Globus pallidus (tissue), 1 donor: ENCODE measurements around the gene GNG11.
"Not testable (repeated sequence)": the region's sequence is repeated elsewhere in the genome, so short reads cannot be mapped to it uniquely, and the experiment has no call there.

ENCODE experiments used
- DNase-seq: peaks from one replicate; pipeline ENCODE4 v3.0.0-alpha.2; 2015; ENCODE audit warnings: low spot score

GNG11 gene

GRCh38 chr7:93921607-93922566 is at the start of gene GNG11:
Gene GNG11, plus strand, starts transcription at chr7:93921735. Its CDS starts 403 bp downstream, at chr7:93922138.
- peak; percentile 49 for DNase-seq

GRCh38 chr7:93873998-93874574 is 47.4 kb upstream of the GNG11 start:
- DNase-seq, result no peak

- DNase-seq, result no peak
Measured at GRCh38 chr7:93877742-93878141, 43.8 kb upstream of the GNG11 start.

- DNase-seq, result no peak
Measured at GRCh38 chr7:93879356-93879755, 42.2 kb upstream of the GNG11 start.

GRCh38 chr7:93882468-93882867 is 39.1 kb upstream of the GNG11 start:
- DNase-seq, result no peak

- DNase-seq, result no peak
Measured at GRCh38 chr7:93883078-93883916, 38.2 kb upstream of the GNG11 start.

GRCh38 chr7:93883917-93884345 is 37.6 kb upstream of the GNG11 start:
- no peak for DNase-seq

- no peak for DNase-seq
Measured at GRCh38 chr7:93884541-93884940, 37.0 kb upstream of the GNG11 start.

- no peak for DNase-seq
Measured at GRCh38 chr7:93889261-93889660, 32.3 kb upstream of the GNG11 start.

- no peak for DNase-seq
Measured at GRCh38 chr7:93890041-93890463, 31.5 kb upstream of the GNG11 start.

- DNase-seq, result no peak
Measured at GRCh38 chr7:93890464-93891068, 31.0 kb upstream of the GNG11 start, which contains the start of gene TFPI2. Gene TFPI2, minus strand, starts transcription at chr7:93890753. Its CDS starts 75 bp downstream, at chr7:93890678.

GRCh38 chr7:93894426-93894825 is 27.1 kb upstream of the GNG11 start:
- no peak for DNase-seq

GRCh38 chr7:93894966-93895640 is 26.4 kb upstream of the GNG11 start:
- DNase-seq, result no peak

GRCh38 chr7:93895859-93896600 is 25.5 kb upstream of the GNG11 start:
- no peak for DNase-seq

GRCh38 chr7:93897680-93898079 is 23.9 kb upstream of the GNG11 start:
- no peak for DNase-seq

GRCh38 chr7:93902777-93903423 is 18.6 kb upstream of the GNG11 start:
- peak; percentile 20 for DNase-seq

GRCh38 chr7:93906267-93906666 is 15.3 kb upstream of the GNG11 start, which contains the start of gene GNGT1:
Gene GNGT1, plus strand, starts transcription at chr7:93906567. Its CDS starts 180 bp downstream, at chr7:93906747.
- DNase-seq, result no peak

GRCh38 chr7:93910076-93910994 is 11.2 kb upstream of the GNG11 start:
- DNase-seq, result no peak

- not testable (repeated sequence) for DNase-seq
Measured at GRCh38 chr7:93911242-93911641, 10.3 kb upstream of the GNG11 start.
